ENCODE measurements around the gene CHST11.
"Not testable (repeated sequence)": the region's sequence is repeated elsewhere in the genome, so short reads cannot be mapped to it uniquely, and the experiment has no call there.

CHST11 gene

DNA sequence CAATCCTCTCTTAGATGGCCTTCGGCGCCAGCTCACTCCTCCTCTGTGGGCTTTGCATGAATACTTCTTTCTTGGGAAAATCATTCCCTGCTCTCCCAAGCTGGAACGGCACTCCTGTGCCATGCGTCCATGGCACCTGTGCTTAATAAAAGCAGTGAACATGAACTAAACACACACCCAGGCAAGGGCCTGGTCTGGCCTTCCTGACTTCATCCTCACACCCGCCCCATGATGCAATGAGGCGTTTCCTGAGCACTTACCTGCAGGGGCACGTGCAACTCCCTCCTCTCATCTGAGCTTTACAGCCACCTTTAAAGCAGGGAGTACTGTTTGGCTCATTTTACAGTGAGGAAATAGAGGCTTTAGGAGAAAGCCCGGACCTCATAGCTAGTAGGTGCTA is 281.6 kb downstream of the CHST11 start:
- Histone ChIP-seq H3K9ac (ENCODE audit: low read length) (no peak overlapping the region), H3K27me3 (ENCODE audit: control insufficient read depth, insufficient read depth, low read length) (no peaks in the 10 kb centered on the region), H3K9me3 (ENCODE audit: control insufficient read depth, insufficient read depth, low read depth, low read length) (no peaks in the 10 kb centered on the region), H3K36me3 (ENCODE audit: control insufficient read depth, insufficient read depth, low read length) (no peaks in the 10 kb centered on the region), H3K4me3 (ENCODE audit: low read depth, low read length) (no peak overlapping the region), H3K4me1 (ENCODE audit: control insufficient read depth, insufficient read depth, low read length) (peaks cover 22% of the 10 kb centered on the region; the same call in 1 of the 2 replicates), H3K27ac (ENCODE audit: low read depth, low read length) (no peak overlapping the region)

GRCh38 chr12:104738776-104739642 is 282.3 kb downstream of the CHST11 start:
- Histone ChIP-seq H3K4me3 (ENCODE audit: low read depth, low read length) (no peak overlapping the region), H3K27me3 (ENCODE audit: control insufficient read depth, insufficient read depth, low read length) (no peaks in the 10 kb centered on the region), H3K27ac (ENCODE audit: low read depth, low read length) (no peak overlapping the region), H3K36me3 (ENCODE audit: control insufficient read depth, insufficient read depth, low read length) (no peaks in the 10 kb centered on the region), H3K9ac (ENCODE audit: low read length) (no peak overlapping the region), H3K9me3 (ENCODE audit: control insufficient read depth, insufficient read depth, low read depth, low read length) (no peaks in the 10 kb centered on the region), H3K4me1 (ENCODE audit: control insufficient read depth, insufficient read depth, low read length) (peaks cover 19% of the 10 kb centered on the region; the same call in 1 of the 2 replicates)

GRCh38 chr12:104740668-104741067 is 283.9 kb downstream of the CHST11 start:
- H3K27me3 ChIP-seq (ENCODE audit: control insufficient read depth, insufficient read depth, low read length) = no peaks in the 10 kb centered on the region
- no peak overlapping the region for H3K4me3 ChIP-seq (ENCODE audit: low read depth, low read length)
- no peaks in the 10 kb centered on the region for H3K36me3 ChIP-seq (ENCODE audit: control insufficient read depth, insufficient read depth, low read length)
- no peak overlapping the region for H3K27ac ChIP-seq (ENCODE audit: low read depth, low read length)
- no peak overlapping the region for H3K9ac ChIP-seq (ENCODE audit: low read length)
- no peaks in the 10 kb centered on the region for H3K9me3 ChIP-seq (ENCODE audit: control insufficient read depth, insufficient read depth, low read depth, low read length)
- peaks cover 19% of the 10 kb centered on the region; the same call in 1 of the 2 replicates for H3K4me1 ChIP-seq (ENCODE audit: control insufficient read depth, insufficient read depth, low read length)

DNA sequence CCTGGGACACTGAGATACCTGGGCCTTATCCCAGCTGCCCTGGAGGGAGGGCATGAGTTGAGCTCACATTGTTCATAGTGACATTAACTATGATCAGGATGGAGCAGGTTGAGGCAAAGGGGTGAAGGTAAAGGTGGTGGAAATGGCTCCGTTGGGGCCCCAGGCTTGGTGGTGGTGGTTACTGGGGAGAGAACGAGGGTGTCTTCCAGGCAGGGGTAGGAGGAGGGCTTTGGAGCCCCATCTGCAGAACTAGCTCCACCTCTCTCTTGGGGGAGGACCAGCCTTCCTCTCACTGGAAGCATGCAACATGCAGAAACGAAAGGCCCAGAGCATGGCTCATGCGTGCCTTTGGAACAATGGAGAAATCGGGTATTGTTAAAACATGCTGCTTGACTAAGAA is 284.3 kb downstream of the CHST11 start:
- no peaks in the 10 kb centered on the region for H3K36me3 ChIP-seq (ENCODE audit: control insufficient read depth, insufficient read depth, low read length)
- no peak overlapping the region for H3K4me3 ChIP-seq (ENCODE audit: low read depth, low read length)
- H3K9me3 ChIP-seq (ENCODE audit: control insufficient read depth, insufficient read depth, low read depth, low read length) = no peaks in the 10 kb centered on the region
- no peaks in the 10 kb centered on the region for H3K27me3 ChIP-seq (ENCODE audit: control insufficient read depth, insufficient read depth, low read length)
- H3K27ac ChIP-seq (ENCODE audit: low read depth, low read length) = no peak overlapping the region
- H3K4me1 ChIP-seq (ENCODE audit: control insufficient read depth, insufficient read depth, low read length) = peaks cover 19% of the 10 kb centered on the region; the same call in 1 of the 2 replicates
- no peak overlapping the region for H3K9ac ChIP-seq (ENCODE audit: low read length)

- Histone ChIP-seq H3K36me3 (ENCODE audit: control insufficient read depth, insufficient read depth, low read length) (no peaks in the 10 kb centered on the region), H3K9ac (ENCODE audit: low read length) (no peak overlapping the region), H3K27ac (ENCODE audit: low read depth, low read length) (no peak overlapping the region), H3K27me3 (ENCODE audit: control insufficient read depth, insufficient read depth, low read length) (no peaks in the 10 kb centered on the region), H3K4me1 (ENCODE audit: control insufficient read depth, insufficient read depth, low read length) (peaks cover 19% of the 10 kb centered on the region; the same call in 1 of the 2 replicates), H3K9me3 (ENCODE audit: control insufficient read depth, insufficient read depth, low read depth, low read length) (no peaks in the 10 kb centered on the region), H3K4me3 (ENCODE audit: low read depth, low read length) (no peak overlapping the region)
Observed at GRCh38 chr12:104741497-104742367, 285.0 kb downstream of the CHST11 start.

GRCh38 chr12:104742551-104743201 is 285.9 kb downstream of the CHST11 start:
- H3K9me3 ChIP-seq (ENCODE audit: control insufficient read depth, insufficient read depth, low read depth, low read length) = no peaks in the 10 kb centered on the region
- no peak overlapping the region for H3K9ac ChIP-seq (ENCODE audit: low read length)
- no peaks in the 10 kb centered on the region for H3K27me3 ChIP-seq (ENCODE audit: control insufficient read depth, insufficient read depth, low read length)
- H3K4me1 ChIP-seq (ENCODE audit: control insufficient read depth, insufficient read depth, low read length) = peaks cover 16% of the 10 kb centered on the region
- no peak overlapping the region for H3K4me3 ChIP-seq (ENCODE audit: low read depth, low read length)
- no peak overlapping the region for H3K27ac ChIP-seq (ENCODE audit: low read depth, low read length)
- H3K36me3 ChIP-seq (ENCODE audit: control insufficient read depth, insufficient read depth, low read length) = no peaks in the 10 kb centered on the region

- Histone ChIP-seq H3K36me3 (ENCODE audit: control insufficient read depth, insufficient read depth, low read length) (no peaks in the 10 kb centered on the region), H3K9ac (ENCODE audit: low read length) (no peak overlapping the region), H3K27ac (ENCODE audit: low read depth, low read length) (no peak overlapping the region)
Observed at GRCh38 chr12:104743202-104743580, 286.4 kb downstream of the CHST11 start.

GRCh38 chr12:104743753-104744548 is 287.2 kb downstream of the CHST11 start:
- H3K27me3 ChIP-seq (ENCODE audit: control insufficient read depth, insufficient read depth, low read length); H3K9me3 ChIP-seq (ENCODE audit: control insufficient read depth, insufficient read depth, low read depth, low read length); H3K27ac ChIP-seq (ENCODE audit: low read depth, low read length); H3K9ac ChIP-seq (ENCODE audit: low read length); H3K36me3 ChIP-seq (ENCODE audit: control insufficient read depth, insufficient read depth, low read length); H3K4me3 ChIP-seq (ENCODE audit: low read depth, low read length): not testable (repeated sequence)
- peaks cover 16% of the 10 kb centered on the region for H3K4me1 ChIP-seq (ENCODE audit: control insufficient read depth, insufficient read depth, low read length)

More at GRCh38 chr12:104743202-104743580, 286.4 kb downstream of the CHST11 start:
- Histone ChIP-seq H3K27me3 (ENCODE audit: control insufficient read depth, insufficient read depth, low read length) (no peaks in the 10 kb centered on the region), H3K4me3 (ENCODE audit: low read depth, low read length) (no peak overlapping the region), H3K4me1 (ENCODE audit: control insufficient read depth, insufficient read depth, low read length) (peaks cover 15% of the 10 kb centered on the region), H3K9me3 (ENCODE audit: control insufficient read depth, insufficient read depth, low read depth, low read length) (no peaks in the 10 kb centered on the region)

GRCh38 chr12:104746467-104747088 is 289.8 kb downstream of the CHST11 start:
- Histone ChIP-seq H3K4me1 (ENCODE audit: control insufficient read depth, insufficient read depth, low read length) (peaks cover 30% of the 10 kb centered on the region), H3K9me3 (ENCODE audit: control insufficient read depth, insufficient read depth, low read depth, low read length) (no peaks in the 10 kb centered on the region), H3K36me3 (ENCODE audit: control insufficient read depth, insufficient read depth, low read length) (no peaks in the 10 kb centered on the region), H3K4me3 (ENCODE audit: low read depth, low read length) (no peak overlapping the region), H3K27ac (ENCODE audit: low read depth, low read length) (no peak overlapping the region), H3K27me3 (ENCODE audit: control insufficient read depth, insufficient read depth, low read length) (no peaks in the 10 kb centered on the region), H3K9ac (ENCODE audit: low read length) (no peak overlapping the region)

DNA sequence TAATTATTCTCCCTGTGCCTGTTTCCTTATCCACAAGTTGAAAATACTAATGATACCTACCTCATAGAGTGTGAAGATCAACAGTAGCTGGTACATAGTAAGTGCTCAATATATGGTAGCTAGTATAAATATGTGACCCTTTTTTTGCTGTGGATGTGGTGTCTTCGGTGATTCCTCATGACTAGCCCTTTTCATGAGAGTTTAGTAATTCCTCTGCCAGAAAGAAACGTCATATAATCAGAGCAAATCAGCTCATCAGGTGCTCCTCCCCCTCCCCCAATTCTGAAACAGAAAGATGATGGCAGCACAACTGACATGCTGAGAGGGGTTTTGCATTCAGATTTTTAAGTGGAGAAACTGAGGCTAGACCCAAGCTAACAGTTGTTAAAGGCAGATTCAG is 290.6 kb downstream of the CHST11 start:
- Histone ChIP-seq H3K27ac (ENCODE audit: low read depth, low read length) (no peak overlapping the region), H3K9ac (ENCODE audit: low read length) (no peak overlapping the region), H3K9me3 (ENCODE audit: control insufficient read depth, insufficient read depth, low read depth, low read length) (no peaks in the 10 kb centered on the region), H3K4me1 (ENCODE audit: control insufficient read depth, insufficient read depth, low read length) (peaks cover 33% of the 10 kb centered on the region), H3K4me3 (ENCODE audit: low read depth, low read length) (no peak overlapping the region), H3K27me3 (ENCODE audit: control insufficient read depth, insufficient read depth, low read length) (no peaks in the 10 kb centered on the region), H3K36me3 (ENCODE audit: control insufficient read depth, insufficient read depth, low read length) (no peaks in the 10 kb centered on the region)

Measured in HUES6 (cell line).